HS-5 (cell line): ENCODE measurements around the gene UGT1A1.

Experiments
- DNase-seq: peaks from one replicate; pipeline ENCODE4 v3.0.0-alpha.2; 2012; ENCODE audit warnings: low read depth

The UGT1A1 gene

GRCh38 chr2:233758141-233758540 lies 1.9 kb upstream of the UGT1A1 start:
- DNase-seq, result no peak

GRCh38 chr2:233758849-233759248 lies 1.2 kb upstream of the UGT1A1 start:
- no peak for DNase-seq

- DNase-seq, result no peak
These were observed 1.1 kb downstream of the UGT1A1 start for GRCh38 chr2:233761040-233761769.

GRCh38 chr2:233764264-233764663 lies 4.2 kb downstream of the UGT1A1 start:
- DNase-seq, result peak; percentile 3

- DNase-seq, result no peak
These were observed 4.7 kb downstream of the UGT1A1 start for GRCh38 chr2:233764761-233765160.

GRCh38 chr2:233766416-233766815 lies 6.3 kb downstream of the UGT1A1 start:
- DNase-seq, result no peak

GRCh38 chr2:233768076-233768475 lies 8.0 kb downstream of the UGT1A1 start:
- DNase-seq, result no peak

- DNase-seq, result no peak
These were observed 9.2 kb downstream of the UGT1A1 start for GRCh38 chr2:233769260-233769659.

GRCh38 chr2:233772153-233772552 lies 12.1 kb downstream of the UGT1A1 start:
- no peak for DNase-seq

- no peak for DNase-seq
These were observed 12.5 kb downstream of the UGT1A1 start for GRCh38 chr2:233772583-233772982.

GRCh38 chr2:233773854-233774253 lies 13.8 kb downstream of the UGT1A1 start:
- no peak for DNase-seq

- DNase-seq, result no peak
These were observed 15.3 kb downstream of the UGT1A1 start for GRCh38 chr2:233775414-233775813.

- DNase-seq, result no peak
These were observed 18.0 kb downstream of the UGT1A1 start, which contains the start of gene MROH2A for GRCh38 chr2:233778030-233778429. Gene MROH2A, plus strand, starts transcription at chr2:233778330. Its CDS starts 1,029 bp downstream, at chr2:233779359.

GRCh38 chr2:233779722-233780121 lies 19.7 kb downstream of the UGT1A1 start:
- no peak for DNase-seq

- DNase-seq, result no peak
These were observed 20.7 kb downstream of the UGT1A1 start for GRCh38 chr2:233780771-233781170.

GRCh38 chr2:233789554-233789953 lies 29.5 kb downstream of the UGT1A1 start:
- no peak for DNase-seq

- DNase-seq, result no peak
These were observed 31.2 kb downstream of the UGT1A1 start for GRCh38 chr2:233791151-233791882.

- DNase-seq, result no peak
These were observed 31.8 kb downstream of the UGT1A1 start for GRCh38 chr2:233791883-233792329.

- no peak for DNase-seq
These were observed 32.6 kb downstream of the UGT1A1 start for GRCh38 chr2:233792720-233793119.

- no peak for DNase-seq
These were observed 33.5 kb downstream of the UGT1A1 start for GRCh38 chr2:233793465-233794127.

- DNase-seq, result no peak
These were observed 34.1 kb downstream of the UGT1A1 start for GRCh38 chr2:233794128-233794658.

GRCh38 chr2:233795735-233796171 lies 35.7 kb downstream of the UGT1A1 start:
- no peak for DNase-seq
